GM12801 (cell line): ENCODE data around the gene NCOR1.

ENCODE experiments used
- TF ChIP-seq, protein P1 (sequence below): IDR thresholded peaks from one replicate; pipeline ENCODE4 v1.5.1; 2011; ENCODE audit warnings: control low read depth; ENCODE audit not compliant: insufficient read length; ENCODE audit errors: extremely low read depth

The NCOR1 gene

DNA sequence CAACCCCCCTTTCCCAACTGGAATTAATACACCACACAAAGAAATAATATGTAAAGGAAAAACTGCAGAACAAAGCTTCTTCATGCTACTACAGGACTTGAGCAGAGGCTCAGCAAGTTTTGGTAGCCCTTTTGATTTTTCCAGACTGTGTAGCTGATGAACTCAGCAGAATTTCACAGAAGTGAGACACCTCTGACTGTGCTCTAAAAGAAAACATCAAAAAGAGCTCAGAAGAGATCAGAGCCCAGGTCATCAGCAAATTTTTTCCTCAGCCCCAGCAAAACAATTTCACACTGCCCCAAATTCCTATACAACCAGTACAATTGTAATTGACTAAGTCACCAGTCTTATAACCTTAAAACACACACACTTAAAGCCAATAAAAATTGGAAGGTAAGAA is 177.7 kb downstream of the NCOR1 start:
- TF ChIP-seq, protein P1, sequence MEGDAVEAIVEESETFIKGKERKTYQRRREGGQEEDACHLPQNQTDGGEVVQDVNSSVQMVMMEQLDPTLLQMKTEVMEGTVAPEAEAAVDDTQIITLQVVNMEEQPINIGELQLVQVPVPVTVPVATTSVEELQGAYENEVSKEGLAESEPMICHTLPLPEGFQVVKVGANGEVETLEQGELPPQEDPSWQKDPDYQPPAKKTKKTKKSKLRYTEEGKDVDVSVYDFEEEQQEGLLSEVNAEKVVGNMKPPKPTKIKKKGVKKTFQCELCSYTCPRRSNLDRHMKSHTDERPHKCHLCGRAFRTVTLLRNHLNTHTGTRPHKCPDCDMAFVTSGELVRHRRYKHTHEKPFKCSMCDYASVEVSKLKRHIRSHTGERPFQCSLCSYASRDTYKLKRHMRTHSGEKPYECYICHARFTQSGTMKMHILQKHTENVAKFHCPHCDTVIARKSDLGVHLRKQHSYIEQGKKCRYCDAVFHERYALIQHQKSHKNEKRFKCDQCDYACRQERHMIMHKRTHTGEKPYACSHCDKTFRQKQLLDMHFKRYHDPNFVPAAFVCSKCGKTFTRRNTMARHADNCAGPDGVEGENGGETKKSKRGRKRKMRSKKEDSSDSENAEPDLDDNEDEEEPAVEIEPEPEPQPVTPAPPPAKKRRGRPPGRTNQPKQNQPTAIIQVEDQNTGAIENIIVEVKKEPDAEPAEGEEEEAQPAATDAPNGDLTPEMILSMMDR, result no peak

DNA sequence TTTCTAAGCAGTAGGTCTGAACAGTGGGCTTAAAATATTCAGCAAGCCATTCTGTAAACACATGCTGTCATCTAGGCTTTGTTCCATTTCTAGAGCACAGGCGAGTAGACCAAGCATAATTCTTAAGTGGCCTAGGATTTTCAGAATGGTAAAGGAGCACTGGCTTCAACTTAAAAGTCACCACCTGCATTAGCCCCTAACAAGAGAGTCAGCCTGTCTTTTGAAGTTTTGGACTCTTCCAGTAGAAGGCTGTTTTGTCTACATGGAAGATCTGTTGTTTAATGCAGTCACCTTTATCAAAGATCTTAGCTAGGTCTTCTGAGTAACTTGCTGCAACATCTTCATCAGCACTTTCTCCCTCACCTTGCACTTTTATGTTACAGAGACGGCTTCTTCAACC is 179.1 kb downstream of the NCOR1 start:
- TF ChIP-seq, protein P1, result no peak

GRCh38 chr17:16033729-16034349 is 181.5 kb downstream of the NCOR1 start:
- TF ChIP-seq, protein P1, result no peak

DNA sequence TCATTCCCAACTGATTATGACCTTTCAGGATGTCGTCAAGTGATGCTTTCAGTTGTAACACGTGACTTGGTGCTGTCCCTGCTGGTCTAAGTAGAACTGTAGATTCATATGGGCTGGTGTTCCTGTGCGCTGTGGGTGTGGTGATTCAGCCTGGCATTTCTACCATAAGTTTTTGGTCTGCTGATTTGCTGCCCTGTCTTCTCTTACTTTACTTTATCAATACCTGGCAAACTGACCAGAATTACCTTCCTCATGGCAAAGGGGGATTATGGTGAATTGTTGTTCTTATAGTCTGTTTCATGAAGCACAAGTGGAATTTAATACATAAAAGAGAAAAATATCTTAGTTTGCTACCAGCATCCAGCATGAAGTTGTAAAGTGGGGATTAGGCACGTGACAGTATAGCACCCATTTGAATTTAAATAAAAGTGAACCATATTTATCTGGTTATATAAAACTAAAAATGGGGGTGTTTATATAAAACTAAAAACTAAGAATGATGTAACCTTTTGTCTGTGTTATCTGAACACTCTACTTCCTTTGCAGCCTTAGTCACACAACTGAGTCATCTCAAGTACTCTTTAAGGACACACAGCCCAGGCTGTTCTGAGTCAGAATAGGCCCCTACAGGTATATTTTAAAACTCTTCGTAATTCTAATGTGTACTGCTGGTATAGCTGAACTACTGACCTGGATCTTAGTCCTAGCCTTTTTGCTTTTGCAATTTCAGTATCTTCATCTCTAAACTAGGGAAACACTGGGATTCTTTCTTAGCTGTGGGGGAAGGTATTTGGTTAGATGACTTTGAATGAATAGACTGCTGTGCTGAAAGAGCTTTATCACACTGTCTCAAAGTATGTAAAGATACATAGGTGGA is 187.4 kb downstream of the NCOR1 start:
- TF ChIP-seq, protein P1, result no peak

DNA sequence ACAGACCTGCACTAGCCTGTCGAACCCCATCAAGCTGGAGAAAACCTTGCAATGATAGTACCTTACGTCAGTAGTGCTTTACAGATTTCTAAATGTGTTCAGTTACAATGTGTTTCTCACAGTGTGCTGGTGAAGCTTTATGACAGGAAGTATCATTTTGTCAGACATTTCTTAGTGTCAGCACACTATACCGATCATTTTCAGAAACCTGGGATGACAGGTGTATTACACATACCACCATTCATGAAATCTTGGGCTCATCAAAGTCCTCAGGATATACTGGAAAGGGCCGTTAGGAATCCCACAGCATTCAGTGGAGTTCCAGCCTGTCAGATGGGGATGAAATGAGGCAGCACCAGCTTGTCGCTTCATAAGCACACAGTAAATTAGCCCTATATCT is 188.4 kb downstream of the NCOR1 start:
- TF ChIP-seq, protein P1, result no peak

GRCh38 chr17:16025202-16025601 is 190.1 kb downstream of the NCOR1 start:
- TF ChIP-seq, protein P1, result no peak

DNA sequence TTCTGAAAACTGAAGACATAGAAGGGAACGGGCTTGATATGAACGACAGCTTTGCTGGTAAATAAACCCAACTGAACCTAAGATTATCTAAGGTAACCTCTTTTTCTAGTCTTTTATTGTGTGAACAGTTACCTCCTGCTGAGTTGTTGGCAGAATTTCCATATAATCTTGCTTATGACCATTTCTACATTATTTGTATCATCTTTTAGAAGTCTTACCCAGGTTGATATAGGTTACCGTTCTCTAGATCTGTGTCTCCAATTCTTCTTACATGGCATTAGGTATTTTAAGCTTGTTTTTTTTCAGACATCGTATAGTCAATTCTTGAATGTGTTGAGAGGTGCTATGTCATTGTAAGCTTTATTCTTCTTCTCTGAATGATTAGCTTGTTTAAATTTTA is 191.5 kb downstream of the NCOR1 start:
- TF ChIP-seq, protein P1, result no peak
